Mammary epithelial cell (primary cell): ENCODE results near the gene TMTC2.

Experiments
- CTCF ChIP-seq, 2 donors: IDR thresholded peaks in 1 of 2; conservative IDR thresholded peaks in 1 of 2; 2 replicates each; pipeline ENCODE4 v1.5.1; 2011 to 2012; ENCODE audit warnings: inconsistent platforms in 2 of 2, low read length in 2 of 2, mild to moderate bottlenecking in 2 of 2, control low read depth in 1 of 2, low read depth in 1 of 2; ENCODE audit not compliant: insufficient read depth in 1 of 2; ENCODE audit errors: extremely low read depth in 1 of 2
- EZH2 ChIP-seq: IDR thresholded peaks from 2 replicates; pipeline ENCODE4 v1.6.1; 2012; ENCODE audit warnings: low read length, inconsistent platforms, borderline replicate concordance

- TF ChIP-seq CTCF (conservative IDR thresholded peaks at IDR 0.05 in 1 of 2, IDR thresholded peaks at IDR 0.05 in 1 of 2; ENCODE audit: extremely low read depth in 1 of 2, insufficient read depth in 1 of 2, low read depth in 1 of 2, low read length in 2 of 2) (no peak), EZH2 (no peak)
Observed at GRCh38 chr12:82800185-82800584, 113.5 kb downstream of the TMTC2 start.
